Limb (tissue), 2 donors: ENCODE results near the gene CROCC.
"Not testable (repeated sequence)": the region's sequence is repeated elsewhere in the genome, so short reads cannot be mapped to it uniquely, and the experiment has no call there.

Experiments
- DNase-seq, 2 donors: peaks; one replicate each; pipeline ENCODE4 v3.0.0-alpha.2; 2016; ENCODE audit errors: extremely low spot score in 2 of 2

Gene CROCC, protein sequence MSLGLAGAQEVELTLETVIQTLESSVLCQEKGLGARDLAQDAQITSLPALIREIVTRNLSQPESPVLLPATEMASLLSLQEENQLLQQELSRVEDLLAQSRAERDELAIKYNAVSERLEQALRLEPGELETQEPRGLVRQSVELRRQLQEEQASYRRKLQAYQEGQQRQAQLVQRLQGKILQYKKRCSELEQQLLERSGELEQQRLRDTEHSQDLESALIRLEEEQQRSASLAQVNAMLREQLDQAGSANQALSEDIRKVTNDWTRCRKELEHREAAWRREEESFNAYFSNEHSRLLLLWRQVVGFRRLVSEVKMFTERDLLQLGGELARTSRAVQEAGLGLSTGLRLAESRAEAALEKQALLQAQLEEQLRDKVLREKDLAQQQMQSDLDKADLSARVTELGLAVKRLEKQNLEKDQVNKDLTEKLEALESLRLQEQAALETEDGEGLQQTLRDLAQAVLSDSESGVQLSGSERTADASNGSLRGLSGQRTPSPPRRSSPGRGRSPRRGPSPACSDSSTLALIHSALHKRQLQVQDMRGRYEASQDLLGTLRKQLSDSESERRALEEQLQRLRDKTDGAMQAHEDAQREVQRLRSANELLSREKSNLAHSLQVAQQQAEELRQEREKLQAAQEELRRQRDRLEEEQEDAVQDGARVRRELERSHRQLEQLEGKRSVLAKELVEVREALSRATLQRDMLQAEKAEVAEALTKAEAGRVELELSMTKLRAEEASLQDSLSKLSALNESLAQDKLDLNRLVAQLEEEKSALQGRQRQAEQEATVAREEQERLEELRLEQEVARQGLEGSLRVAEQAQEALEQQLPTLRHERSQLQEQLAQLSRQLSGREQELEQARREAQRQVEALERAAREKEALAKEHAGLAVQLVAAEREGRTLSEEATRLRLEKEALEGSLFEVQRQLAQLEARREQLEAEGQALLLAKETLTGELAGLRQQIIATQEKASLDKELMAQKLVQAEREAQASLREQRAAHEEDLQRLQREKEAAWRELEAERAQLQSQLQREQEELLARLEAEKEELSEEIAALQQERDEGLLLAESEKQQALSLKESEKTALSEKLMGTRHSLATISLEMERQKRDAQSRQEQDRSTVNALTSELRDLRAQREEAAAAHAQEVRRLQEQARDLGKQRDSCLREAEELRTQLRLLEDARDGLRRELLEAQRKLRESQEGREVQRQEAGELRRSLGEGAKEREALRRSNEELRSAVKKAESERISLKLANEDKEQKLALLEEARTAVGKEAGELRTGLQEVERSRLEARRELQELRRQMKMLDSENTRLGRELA (N-terminal part only)

DNA sequence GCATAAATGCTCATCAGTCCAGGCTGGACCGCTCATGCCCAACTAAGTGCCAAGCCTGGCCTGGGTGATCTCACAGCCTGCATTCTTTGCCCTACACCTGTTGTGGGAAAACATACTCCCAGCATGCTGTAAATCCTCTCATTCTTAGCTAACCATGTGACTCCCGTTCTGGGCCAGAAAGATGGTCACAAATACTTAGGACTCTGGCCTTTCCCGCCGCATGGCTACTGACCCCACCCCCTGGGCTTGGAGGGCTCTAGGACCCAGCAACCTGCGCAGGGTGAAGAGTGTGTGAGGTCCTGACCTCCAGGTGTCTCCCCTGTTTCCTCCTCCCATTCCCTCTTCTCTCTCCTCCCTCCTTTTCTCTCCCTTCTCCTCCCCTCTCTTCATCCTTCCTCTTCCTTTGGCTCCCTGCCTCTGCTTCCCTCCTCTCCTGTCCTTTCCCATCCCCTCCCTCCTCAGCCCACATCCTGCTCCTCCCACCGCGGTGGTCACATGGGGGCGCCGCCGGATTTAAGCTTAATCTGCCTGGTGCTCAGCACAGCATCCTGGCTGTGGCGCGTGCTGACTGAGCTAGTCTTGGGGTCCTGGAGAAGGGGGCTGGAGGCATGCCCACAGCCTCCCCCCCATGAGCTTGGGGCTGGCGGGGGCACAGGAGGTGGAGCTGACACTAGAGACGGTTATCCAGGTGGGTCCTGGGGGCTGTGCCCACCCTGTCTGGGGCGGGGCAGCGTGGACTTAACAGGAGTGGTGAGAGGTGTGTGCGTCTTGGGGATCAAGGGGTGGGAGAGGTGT, at the start of gene CROCC:
Gene CROCC (plus strand): TSS at position 541 of the 795 bp plus-strand sequence. CDS start 88 bp downstream, at position 629.
- DNase-seq = peak; percentile 63 to 84

DNA sequence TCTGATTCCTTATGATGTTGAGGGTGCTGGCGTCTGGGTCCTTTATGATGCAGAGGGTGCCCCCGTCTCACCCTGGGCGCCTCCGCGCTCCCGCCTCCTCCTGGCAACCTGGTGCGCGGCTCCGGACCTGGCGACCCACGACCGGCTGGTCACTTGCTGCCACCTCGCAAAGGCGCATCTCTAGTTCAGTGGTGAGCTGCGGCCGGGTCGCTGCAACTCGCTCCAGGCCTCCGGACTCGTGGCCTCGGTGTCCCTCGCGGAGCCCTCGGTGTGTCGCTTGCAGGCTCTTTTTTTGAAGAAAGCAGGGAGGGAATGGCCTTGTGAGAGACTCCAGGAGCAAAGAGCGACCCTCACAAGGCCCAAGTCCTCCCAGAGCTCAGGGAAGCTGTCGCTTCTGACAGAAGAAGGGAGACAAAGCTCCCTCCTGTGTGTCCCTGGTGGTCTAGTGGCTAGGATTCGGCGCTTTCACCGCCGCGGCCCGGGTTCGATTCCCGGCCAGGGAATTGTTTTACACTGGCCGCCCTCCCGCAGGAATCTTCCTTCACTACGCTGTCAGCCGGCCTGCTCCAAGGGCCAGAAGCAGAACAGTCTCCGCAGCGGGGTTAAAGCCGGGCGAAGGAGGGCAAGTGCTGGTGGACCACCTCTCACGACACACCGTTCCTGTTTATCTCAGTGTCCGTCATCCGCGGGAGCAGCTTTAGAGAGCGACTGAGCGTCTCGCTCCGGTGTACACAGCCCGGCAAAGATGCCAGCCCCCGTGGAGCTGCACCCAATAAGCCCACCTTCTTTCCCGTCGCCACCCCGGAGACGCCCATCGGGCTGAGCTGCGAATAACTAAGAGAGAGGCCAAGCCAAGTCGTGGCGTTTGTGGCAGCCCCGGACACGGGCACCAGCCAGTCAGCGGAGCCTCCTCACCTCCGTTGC, 49.3 kb upstream of the CROCC start:
- DNase-seq = peak in 1 of 2 donors; percentile 84

DNA sequence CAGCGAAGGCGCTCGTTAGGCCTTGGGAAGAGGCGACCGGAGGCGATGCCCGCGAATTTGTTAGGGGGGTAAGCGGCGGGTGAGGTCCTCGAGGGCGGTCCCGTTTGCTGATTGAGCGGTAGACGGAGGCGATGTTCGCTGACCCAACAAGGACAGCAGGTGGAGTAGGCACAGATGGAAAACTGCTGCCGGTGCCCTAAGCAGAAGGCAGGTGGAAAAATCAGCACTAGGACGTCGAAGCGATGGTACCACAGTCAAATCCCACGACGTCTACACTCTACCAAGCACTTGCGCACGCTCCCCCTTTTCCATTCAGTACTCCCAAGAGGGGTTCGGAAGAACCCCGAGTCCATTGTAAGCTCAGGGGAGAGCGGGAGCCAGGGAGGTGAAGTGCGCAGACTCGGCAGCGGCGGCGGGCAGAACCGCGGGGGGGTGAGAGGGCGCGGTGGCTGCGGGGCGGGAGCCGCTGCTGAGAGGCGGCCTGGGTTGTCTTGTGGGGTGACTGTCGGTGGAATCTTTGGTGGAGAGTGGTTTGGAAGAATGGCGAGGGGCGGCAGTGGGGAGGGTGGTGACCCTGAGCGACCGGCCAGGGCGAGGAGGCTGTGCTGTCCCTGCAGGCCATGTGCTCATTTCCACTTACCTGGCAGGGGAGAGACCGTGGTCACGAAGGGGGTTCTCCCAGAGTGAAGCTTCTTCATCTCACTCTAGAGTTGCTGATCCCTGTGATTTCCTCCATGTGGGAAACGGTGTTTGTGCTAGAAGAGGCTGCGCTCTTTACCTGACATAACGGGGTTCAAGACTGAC, 48.5 kb upstream of the CROCC start:
- peak in 1 of 2 donors; percentile 83 for DNase-seq

DNA sequence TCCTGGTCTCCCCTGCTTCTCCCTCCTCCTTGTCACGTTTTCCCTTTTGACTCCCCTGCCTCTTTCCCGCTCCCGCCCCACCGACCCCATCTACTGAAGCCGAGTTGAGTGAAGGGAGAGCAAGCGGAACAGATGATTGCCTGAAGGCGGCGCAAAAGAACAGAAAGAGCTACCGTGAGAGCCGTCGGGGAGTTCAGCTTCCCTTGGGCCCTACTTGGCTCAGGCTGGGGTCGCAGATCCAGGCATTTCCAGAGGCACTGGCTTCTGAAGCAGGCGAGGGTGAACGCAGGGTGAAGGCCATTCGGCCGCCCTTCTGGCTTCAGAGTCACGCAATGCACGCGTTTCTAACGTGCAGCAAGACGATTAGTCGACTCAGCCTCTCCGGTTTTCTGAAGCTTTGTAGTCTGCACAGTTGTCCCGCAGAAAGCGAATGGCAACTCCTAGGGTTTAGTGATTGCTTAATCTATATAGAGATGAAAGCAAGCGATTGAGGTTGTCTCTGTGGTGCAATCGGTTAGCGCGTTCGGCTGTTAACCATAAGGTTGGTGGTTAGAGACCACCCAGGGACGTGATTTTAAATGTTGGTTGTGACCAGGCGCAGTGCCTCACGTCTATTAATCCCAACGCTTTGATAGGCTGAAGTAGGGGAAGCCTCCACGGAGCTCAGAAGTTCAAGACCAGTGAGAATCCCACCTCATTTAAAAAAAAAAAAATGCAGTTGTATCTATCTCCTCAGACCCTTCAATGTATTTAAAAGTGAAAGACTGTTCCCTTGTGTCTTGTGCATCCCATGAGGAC, 46.6 kb upstream of the CROCC start:
- not testable (repeated sequence) for DNase-seq

DNA sequence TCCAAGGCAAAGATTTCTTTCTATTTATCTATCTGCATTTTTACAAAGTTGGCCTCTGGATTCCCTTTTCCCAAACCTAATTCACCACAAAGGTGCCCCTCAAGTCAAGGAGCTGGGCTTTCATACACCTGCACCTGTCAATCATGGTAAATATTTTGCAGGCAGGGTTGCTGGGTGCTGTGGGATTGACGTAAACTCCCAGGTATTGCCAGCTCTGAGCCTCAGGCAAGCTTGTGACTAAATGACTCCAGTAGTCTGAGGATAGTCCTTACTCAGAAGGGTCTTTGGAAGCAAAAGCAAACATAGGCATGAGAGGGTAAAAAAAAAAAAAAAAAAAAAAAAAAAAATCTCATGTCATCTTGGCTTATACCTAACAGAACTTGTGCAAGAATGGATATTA, 40.0 kb upstream of the CROCC start:
- not testable (repeated sequence) for DNase-seq

DNA sequence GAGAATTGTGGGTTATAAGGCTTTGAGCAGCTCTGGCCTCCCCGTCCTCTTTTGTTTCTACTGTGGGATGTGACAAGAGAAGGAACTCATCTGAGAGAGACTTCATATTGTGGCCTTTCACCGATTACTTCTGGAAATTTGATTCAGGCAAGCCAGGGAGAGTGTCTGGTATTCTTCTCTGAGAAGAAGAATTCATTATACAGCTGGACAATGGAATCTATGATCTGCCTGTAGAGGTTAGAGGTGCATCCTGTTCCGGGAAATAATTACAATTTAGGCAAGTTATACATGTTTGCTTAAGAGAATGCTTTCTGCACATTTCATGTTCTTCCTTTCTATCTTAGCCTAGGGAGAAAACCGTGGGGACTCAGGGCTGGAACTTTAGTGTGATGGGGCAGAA, 38.7 kb upstream of the CROCC start:
- DNase-seq = no peak

DNA sequence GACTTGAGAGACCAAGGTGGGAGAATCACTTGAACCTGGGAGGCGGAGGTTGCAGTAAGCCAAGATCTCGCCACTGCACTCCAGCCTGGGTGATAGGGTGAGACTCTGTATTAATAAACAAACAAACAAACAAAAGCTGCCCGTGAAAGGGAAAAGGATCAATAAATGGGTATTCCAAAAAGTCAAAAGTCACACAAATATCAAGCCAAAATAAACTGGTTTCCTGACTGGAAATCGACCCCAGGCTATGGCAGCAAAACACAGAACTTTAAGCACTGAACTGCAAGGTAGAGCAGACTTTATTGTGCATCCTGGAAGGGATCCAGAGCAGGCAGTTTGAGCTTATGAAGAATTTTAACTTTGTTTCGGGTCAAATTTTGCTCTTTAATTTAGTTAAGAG, 37.2 kb upstream of the CROCC start:
- not testable (repeated sequence) for DNase-seq

DNA sequence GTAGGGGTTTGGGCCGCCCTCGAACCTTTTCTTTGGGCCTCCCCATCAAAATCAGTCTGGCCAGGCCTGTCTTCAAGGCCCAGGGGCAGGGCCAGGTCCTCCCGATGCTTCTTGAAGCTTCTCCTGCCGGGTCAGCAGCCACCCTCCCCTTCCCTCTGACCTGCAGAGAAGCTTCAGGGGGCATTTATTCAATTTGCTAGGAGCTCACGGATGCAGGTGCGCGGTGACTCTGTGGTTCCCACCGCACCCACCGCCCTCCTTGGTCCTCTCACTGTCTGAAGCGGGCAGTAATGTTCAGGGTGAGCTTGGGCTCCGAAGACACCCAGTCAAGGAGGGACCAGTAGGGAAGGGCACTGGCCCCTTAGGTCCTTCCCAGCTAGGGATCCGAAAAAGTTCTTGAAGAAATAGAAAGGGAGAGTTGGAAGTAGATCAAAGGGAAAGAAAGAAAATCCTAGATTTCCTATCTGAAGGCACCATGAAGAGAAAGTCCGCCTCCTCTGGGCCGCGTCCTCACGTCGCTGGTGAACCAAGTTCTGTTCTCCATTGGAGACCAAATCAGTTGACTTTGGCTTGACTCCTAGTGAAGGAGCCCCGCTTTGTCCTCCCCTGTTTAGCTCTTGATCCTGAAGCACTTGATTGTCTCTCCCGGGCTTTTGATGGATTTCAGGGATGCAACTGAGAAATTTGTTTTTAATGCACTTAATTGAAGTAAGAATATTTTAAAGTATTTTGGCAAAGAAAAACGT, 34.7 kb upstream of the CROCC start:
- DNase-seq = no peak

DNA sequence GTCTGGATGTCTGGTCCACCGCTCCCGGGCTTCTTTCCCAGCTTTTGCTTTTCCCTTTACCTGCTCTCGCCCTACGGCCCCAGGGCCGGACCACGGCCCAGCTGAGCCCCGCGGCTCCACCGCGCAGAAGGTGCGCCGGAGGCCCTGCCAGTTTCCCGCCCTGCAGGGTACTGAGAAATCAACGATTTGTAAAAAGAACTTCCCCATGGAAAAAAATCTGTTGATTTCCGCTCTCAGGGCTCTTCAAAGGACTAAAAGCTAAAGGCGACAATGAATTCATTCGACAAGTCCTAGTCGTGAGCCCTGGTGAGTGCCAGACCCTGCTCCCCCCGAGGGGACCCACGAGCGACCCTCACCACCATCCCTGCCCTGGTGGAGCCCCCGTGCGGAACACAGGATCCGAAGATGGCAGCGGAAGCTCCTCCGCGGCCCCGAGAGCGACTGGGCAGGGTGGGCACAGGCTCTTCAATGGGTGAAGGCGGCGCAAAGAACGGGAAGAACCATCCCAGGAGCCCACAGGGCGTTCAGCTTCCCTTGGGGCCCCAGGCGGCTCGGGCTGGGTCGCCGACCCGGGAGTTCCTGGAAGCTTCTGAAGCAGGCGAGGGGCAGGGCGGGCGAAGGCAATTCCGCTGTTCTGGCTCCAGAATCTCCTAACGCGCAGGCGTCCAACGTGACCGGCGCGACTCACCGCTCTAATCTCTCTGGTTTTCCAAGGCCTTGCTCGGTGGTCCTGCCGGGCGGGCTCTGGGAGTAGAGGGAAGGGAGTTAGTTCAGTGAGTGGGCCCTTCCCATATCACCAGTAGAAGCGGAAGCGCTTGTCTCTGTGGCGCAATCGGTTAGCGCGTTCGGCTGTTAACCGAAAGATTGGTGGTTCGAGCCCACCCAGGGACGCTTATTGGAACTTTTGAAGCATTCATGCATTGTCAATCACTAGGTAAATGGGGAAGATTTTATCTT, 32.6 kb upstream of the CROCC start:
- DNase-seq = peak; percentile 87 to 90

DNA sequence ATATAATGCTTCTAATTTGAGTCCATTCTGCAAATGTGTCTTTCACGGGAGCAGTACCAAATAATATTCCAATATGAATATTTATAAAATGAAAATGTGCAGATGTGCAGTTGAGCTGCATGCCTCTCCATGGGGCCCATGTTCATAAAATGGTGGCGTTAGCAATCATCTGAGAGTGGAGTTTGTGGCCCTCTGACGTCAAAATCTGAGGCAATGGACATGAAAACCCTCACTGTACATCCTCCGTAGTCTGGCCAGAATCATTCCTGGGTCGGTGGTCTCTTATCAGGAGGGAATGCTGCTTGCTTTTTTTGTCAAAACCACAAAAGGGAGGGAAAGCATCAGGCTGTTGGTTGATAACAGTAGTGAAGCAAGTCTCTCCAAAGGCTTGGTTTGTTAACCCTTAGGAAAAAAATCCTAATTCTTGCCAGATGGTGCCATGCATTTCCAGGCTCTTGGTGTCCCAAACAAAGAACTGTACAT, 31.2 kb upstream of the CROCC start:
- not testable (repeated sequence) for DNase-seq

DNA sequence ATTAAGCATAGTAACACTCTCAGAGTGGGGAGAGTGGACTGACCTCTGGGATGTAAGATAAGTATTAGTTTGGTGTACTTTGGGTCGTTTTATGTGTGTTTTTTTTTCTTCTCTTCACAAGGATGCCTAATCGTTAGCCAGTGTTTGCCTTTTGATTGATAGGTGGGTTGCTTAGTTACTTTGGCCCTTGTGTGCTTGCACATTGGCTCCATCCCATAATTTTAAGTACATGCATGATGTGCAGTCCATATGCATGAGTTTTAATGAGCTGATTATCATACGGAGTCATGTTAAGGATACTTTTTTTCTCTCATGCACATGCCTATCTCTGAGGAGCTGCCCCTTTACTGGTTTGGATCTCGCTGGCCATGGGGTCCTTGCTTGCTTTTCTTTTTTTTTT, 30.7 kb upstream of the CROCC start:
- DNase-seq = not testable (repeated sequence)

DNA sequence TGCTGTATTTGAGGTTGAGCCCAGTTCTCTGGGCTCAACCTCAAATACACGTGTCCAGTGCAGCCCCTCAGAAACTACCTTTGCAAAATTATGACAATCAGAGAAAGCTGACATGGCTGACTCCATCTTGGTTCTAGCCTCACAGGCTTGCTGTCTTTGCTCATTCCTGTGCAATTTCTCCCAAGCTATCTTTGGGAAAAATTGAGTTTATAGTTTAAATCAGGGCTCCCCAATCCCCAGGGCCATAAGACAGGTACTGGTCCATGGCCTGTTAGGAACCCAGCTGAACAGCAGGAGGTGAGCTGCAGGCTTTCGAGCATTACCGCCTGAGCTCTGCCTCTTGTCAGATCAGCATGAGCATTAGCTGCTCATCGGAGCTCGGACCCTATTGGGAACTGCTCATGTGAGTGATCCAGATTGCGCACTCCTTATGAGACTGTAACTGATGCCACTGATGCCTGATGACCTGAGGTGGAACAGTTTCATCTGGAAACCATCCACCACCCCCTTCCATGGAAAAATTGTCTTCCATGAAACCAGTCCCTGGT, 28.7 kb upstream of the CROCC start:
- DNase-seq = not testable (repeated sequence)

DNA sequence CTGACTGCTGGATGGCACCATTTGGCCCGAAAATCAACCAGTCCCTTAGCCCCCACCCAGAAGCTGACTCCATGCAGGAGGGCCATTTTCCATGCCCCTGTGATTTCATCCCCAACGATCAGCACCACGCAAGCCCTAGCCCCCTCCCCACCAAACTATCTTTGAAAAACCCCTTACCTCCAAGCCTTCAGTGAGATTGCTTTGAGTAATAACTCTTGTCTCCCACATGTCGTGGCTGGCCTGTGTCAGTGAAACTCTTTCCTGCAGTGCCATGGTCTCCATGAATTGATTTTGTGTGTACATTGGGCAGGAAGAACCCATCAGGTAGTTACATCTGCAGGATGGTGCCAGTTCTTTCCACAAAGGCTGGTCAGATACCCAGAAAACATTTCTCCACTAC, 27.9 kb upstream of the CROCC start:
- not testable (repeated sequence) for DNase-seq

DNA sequence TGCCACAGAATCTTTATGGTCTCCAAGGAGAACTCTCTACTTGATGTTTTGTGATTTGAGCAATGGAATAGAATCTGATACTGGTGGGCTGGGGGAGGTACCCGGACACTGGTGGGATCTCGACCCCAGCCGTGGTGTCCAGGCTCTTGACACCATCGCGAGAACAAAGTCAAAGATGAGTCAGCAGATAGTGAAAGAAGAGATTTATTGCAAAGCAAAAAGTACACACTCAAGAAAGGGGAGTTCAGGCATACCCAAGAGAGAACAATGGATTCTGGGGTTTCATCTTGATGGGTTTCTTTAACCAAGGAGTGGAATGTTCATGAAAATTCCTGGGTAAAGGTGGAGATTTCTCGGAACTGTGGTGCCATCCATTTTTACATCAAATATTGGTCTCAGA, 27.4 kb upstream of the CROCC start:
- DNase-seq = not testable (repeated sequence)

DNA sequence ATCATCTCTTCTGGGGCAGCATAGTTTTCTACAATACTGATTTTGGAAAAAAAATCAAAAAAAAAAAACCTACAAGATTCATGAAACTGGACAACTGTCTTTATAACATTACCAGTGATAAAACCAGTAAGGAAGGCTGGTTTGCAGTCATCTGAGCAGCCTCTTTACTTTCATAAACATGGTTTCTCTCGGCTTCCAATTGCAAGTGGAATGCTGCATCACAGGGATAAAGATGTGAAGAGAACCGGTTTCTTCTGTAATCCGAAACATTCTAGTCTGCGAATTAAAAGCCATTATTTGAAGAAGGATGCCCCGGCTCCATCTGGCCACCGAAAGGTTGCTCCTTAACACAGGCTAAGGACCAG, 26.5 kb upstream of the CROCC start:
- DNase-seq = not testable (repeated sequence)
